ENCODE data around the gene TSEN54.

DNA sequence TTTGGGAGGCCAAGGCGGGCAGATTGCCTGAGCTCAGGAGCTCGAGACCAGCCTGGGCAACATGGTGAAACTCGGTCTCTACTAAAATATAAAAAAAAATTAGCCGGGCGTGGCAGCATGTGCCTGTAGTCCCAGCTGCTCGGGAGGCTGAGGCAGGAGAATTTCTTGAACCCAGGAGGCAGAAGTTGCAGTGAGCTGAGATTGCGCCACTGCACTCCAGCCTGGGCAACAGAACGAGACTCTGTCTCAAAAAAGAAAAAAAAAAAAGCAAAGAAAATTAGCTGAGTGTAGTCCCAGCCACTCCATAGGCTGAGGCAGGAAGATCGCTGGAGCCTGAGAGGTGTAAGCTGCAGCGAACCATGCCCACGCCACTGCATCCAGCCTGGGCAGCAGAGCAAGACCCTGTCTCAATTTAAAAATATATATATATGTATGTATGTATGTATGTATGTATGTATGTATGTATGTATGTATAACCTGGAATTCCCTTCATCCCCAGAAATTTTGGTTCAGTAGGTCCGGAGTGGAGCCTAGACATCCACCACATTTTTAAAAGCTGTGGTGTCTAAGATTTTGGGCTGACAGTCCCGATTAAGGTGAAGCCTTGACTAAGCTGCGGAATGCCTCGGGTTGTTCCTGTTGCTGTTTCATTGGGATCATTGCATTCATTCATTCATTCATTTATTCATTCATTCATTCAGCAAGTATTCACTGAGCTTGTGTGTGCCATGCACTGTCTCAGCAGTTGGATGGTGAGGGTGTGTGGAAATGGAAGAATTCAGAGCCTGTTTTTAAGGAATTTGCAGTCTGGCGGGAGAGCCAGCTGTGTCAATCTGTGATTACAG, 34.0 kb upstream of the TSEN54 start:
- no peak for TF ChIP-seq POLR2A (IDR thresholded peaks at IDR 0.05; ENCODE audit: borderline replicate concordance, extremely low read depth, insufficient read depth, insufficient read length)
- TF ChIP-seq, protein P1, sequence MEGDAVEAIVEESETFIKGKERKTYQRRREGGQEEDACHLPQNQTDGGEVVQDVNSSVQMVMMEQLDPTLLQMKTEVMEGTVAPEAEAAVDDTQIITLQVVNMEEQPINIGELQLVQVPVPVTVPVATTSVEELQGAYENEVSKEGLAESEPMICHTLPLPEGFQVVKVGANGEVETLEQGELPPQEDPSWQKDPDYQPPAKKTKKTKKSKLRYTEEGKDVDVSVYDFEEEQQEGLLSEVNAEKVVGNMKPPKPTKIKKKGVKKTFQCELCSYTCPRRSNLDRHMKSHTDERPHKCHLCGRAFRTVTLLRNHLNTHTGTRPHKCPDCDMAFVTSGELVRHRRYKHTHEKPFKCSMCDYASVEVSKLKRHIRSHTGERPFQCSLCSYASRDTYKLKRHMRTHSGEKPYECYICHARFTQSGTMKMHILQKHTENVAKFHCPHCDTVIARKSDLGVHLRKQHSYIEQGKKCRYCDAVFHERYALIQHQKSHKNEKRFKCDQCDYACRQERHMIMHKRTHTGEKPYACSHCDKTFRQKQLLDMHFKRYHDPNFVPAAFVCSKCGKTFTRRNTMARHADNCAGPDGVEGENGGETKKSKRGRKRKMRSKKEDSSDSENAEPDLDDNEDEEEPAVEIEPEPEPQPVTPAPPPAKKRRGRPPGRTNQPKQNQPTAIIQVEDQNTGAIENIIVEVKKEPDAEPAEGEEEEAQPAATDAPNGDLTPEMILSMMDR (IDR thresholded peaks at IDR 0.05 in 2 of 3, conservative IDR thresholded peaks at IDR 0.05 in 1 of 3; ENCODE audit: borderline replicate concordance in 1 of 3, insufficient read depth in 1 of 3, low read depth in 2 of 3, low read length in 2 of 3), result no peak
